HAP-1 (cell line): ENCODE measurements around the gene AGPAT3.

ENCODE experiments used
- DNase-seq, 2 experiments: peaks; one replicate each; pipeline ENCODE4 v3.0.0-alpha.2; 2016 to 2020; ENCODE audit warnings: low spot score in 2 of 2
- H3K27me3 ChIP-seq: fragments of 250-450 bp; sonication (Bioruptor Pico); 2 replicates; pipeline ENCODE4 v1.5.1; 2020; ENCODE audit warnings: low read depth, mild to moderate bottlenecking, moderate library complexity
- H3K36me3 ChIP-seq: fragments of 250-450 bp; sonication (Bioruptor Pico); replicated peaks from 2 replicates; pipeline ENCODE4 v1.5.1; 2020; ENCODE audit warnings: mild to moderate bottlenecking
- H3K4me1 ChIP-seq: fragments of 250-450 bp; sonication (Bioruptor Pico); 2 replicates; pipeline ENCODE4 v1.5.1; 2020; ENCODE audit warnings: mild to moderate bottlenecking
- H3K4me3 ChIP-seq: fragments of 250-450 bp; sonication (Bioruptor Pico); 2 replicates; pipeline ENCODE4 v1.5.1; 2020; ENCODE audit warnings: mild to moderate bottlenecking, moderate library complexity
- H3K9me3 ChIP-seq: fragments of 250-450 bp; sonication (Bioruptor Pico); 2 replicates; pipeline ENCODE4 v1.5.1; 2020; ENCODE audit warnings: mild to moderate bottlenecking, moderate library complexity
- in situ Hi-C: fragments of 300-500 bp; cut with MboI; formaldehyde crosslinking; loops from 3 replicates; pipeline ENCODE4 v1.14.3; 2020; ENCODE audit warnings: low sequenced_read_pairs, inconsistent platforms, mixed read lengths

Gene AGPAT3

DNA sequence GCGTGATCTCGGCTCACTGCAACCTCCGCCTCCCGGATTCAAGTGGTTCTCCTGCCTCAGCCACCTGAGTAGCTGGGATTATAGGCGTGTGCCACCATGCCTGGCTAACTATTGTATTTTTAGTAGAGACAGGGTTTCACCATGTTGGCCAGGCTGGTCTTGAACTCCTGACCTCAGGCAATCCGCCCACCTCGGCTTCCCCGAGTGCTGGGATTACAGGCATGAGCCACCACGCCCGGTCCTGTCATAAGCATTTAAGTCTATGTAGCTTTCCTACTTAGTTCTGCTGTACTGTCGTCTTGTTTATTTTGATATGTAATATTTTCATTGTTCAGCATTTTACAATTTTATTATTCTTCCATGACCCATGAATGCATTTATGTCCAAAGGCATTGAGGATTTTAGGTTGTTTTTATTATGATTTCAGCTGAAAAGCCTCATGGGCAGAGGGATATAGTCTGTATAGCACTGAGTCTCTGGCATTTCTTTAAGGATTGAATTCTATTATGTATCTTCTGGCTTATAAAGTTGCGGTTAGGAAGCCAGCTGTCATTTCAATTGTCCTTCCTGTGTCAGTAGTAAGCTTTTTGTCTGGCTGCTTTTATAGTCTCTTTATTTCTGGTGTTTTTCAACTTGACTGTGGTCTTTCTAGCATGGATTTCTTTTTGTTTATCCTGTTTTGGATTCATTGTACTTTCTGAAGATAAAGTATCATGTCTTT is 9.2 kb downstream of the AGPAT3 start:
- no peaks in the 10 kb centered on the region for H3K9me3 ChIP-seq
- no peak overlapping the region for H3K4me3 ChIP-seq
- no peaks in the 10 kb centered on the region for H3K27me3 ChIP-seq
- H3K4me1 ChIP-seq, result peaks cover 12% of the 10 kb centered on the region
- DNase-seq, result peak; percentile 79 to 98
- in situ Hi-C loops, result no loop called here
- peaks cover 4% of the 10 kb centered on the region; the same call in 1 of the 2 replicates for H3K36me3 ChIP-seq

DNA sequence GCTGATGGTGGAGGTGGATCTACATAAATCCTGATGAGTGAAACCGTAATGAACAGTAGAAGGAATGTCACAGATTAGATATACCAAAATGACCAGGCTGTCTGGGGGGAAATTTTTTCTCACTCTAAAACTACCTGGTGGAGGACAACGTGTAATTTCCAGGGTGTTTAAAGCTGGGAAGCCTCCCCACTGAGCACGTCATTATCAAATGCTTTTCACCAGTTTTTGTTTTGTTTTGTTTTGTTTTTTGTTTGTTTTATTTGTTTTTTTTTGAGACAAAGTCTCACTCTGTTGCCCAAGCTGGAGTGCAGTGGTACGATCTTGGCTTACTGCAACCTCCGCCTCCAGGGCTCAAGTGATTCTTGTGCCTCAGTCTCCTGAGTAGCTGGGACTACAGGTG is 11.6 kb downstream of the AGPAT3 start:
- Histone ChIP-seq H3K4me1 (peaks cover 12% of the 10 kb centered on the region), H3K4me3 (no peak overlapping the region), H3K27me3 (no peaks in the 10 kb centered on the region), H3K9me3 (no peaks in the 10 kb centered on the region), H3K36me3 (no peaks in the 10 kb centered on the region)
- DNase-seq, result no peak
- in situ Hi-C loops, result loop anchor here (5.0 kb wide), 1 partner anchor 51 kb away; no protein-coding TSS in a partner anchor

DNA sequence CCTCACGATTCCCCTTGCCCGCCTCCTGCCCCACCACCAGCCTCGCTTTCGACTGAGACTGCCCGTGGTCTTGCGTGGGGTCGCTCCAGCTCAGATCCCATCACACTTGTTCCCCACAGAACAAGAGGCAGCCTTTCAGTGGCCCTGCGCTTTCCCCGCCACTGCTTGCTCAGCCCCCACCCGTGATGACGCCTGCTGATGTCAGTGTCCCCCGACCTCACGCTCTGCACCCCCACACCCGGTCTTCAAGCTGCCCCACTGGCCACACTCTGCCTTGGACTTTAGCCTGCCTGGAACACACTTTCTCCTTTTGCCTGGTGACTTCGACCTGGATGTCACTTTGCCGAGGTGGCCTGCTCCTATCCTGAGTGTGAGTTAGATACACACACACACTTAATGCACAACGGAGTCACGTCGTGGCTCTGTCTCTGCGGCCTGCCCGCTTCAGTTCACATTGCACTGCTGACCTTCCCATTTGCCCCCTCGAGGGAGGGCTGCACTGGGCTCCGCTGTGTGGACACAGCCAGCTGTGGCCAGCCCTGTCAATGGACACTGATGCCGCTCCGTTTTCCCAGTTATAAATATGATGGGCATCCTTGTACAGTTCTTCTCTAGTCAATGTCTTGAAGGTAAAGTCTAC is 13.0 kb downstream of the AGPAT3 start:
- Histone ChIP-seq H3K4me3 (no peak overlapping the region), H3K36me3 (no peaks in the 10 kb centered on the region), H3K4me1 (peaks cover 12% of the 10 kb centered on the region), H3K9me3 (no peaks in the 10 kb centered on the region), H3K27me3 (no peaks in the 10 kb centered on the region)
- DNase-seq, result no peak
- in situ Hi-C loops, result loop anchor here (5.0 kb wide), 1 partner anchor 49 kb away; no protein-coding TSS in a partner anchor

DNA sequence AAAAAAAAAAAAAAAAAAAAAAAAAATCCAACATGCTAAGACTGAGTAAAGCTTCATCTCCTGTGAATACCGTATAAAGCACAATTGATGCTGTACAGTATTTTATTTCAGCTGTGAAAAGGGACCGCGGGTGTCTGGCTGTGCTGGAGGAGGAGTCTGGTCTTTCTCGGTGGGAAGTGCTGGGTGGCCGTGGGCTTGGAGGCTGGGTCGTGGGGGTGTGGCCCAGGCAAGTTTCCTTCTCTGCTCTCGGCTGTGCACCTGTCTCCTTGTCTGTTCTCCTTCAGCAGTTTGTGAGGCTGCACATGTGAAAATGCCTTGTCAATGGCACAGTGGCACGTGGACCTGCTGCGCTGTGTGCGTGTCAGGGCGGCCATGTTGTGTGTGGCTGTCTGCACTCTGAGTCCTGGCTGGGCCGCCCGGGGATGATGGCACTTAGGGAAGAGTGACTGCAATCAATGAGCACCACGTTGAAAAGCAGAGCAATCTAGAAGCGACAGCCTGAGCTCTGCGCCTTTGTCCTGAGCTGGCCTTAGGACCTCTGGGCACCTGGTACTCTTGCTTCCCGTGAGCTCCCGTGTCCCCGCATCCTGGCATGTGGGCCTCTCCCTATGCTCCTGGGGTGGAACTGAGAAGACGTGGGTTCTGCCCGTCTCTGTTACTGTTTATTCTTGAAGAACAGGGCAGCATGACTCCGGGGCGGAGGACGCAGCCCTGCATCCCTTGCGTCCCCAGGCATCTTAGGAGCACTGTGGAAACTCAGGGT is 14.5 kb downstream of the AGPAT3 start:
- H3K9me3 ChIP-seq, result no peaks in the 10 kb centered on the region
- no peak overlapping the region for H3K4me3 ChIP-seq
- DNase-seq, result no peak
- H3K27me3 ChIP-seq, result no peaks in the 10 kb centered on the region
- peaks cover 6% of the 10 kb centered on the region; the same call in 1 of the 2 replicates for H3K4me1 ChIP-seq
- H3K36me3 ChIP-seq, result no peaks in the 10 kb centered on the region
- in situ Hi-C loops, result loop anchor here (5.0 kb wide), 1 partner anchor 48 kb away; no protein-coding TSS in a partner anchor

DNA sequence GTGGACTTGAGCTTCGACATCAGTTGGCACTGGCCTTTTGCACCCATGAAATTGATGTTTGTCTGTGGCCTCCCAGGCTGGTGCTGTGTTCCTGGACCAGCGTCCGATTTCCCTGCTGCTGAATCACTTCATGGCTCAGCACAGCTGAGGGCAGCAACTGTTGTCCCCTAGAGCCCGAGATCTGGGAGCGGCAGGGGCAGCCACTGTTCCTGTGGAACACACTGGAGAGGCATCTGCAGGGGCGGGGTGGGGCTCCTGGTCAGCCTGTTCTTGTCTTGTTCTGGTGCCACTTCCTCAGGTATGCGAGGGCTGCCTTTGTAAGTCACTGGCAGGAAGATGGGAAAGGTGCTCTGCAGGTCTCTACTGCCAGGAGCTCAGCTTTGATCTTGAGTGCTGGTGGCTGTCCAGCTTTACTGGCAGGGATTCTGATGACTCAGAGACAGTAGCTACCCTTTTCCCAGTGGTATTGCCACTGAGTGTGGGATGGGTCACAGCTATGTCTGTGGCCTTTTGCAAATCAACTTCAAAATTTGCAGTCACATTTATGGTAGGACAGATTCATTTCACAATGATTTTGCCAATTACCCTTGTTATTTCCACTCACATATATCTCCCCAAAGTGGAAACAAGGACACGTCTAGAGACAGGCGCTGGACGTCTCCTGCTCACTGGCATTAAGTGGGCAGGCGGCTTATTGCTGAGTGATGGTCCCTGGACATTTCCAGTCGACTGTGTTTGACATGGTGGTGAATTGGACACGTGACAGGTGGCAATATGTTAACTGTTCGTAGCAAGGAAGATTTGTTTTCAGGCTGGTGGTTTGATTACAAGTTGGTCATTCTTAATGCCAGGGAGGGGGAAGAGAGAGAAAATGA is 15.3 kb downstream of the AGPAT3 start:
- no peaks in the 10 kb centered on the region for H3K4me1 ChIP-seq
- H3K4me3 ChIP-seq, result no peak overlapping the region
- H3K9me3 ChIP-seq, result no peaks in the 10 kb centered on the region
- no peaks in the 10 kb centered on the region for H3K36me3 ChIP-seq
- H3K27me3 ChIP-seq, result no peaks in the 10 kb centered on the region
- in situ Hi-C loops, result no loop called here
- DNase-seq, result no peak

DNA sequence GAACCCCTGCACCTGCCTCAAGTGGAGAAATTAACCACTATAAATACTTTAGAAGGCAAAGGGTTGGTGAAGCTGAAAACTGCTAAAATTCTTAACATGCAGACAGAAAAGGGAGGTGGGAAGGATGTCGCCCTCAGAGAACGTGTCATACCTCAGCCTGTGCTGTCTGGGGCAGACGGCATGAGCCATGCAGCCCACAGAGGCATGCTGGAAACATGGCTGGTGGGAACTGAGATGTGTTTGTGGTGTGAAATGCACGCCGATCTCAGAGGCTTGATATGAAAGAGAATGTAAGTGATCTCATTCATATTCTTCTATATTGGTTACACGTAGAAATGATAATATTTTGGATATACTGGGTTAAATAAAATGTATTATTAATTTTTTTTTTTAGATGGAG is 16.3 kb downstream of the AGPAT3 start:
- Histone ChIP-seq H3K4me1 (no peaks in the 10 kb centered on the region), H3K36me3 (no peaks in the 10 kb centered on the region), H3K9me3 (no peaks in the 10 kb centered on the region), H3K4me3 (no peak overlapping the region), H3K27me3 (no peaks in the 10 kb centered on the region)
- no peak for DNase-seq
- in situ Hi-C loops, result no loop called here

DNA sequence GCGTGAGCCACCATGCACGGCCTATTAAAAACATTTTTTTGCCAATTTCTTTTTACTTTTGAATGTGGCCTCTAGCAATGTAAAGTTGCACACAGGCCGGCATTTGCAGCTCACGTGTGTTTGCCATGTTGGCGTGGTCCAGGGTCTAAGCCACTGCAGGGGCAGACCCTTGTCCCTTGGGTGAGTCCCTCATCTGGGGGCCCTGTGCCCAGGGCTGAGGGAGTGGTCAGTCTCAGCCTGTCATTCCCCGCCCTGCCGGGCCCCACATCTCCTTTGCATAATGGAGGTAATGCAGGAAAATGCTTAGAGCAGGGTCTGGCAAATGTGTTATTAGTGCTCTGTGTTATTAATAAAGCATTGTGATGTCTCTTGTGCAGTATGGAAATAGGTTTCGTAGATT is 16.9 kb downstream of the AGPAT3 start:
- in situ Hi-C loops, result no loop called here
- H3K36me3 ChIP-seq, result no peaks in the 10 kb centered on the region
- no peak overlapping the region for H3K4me3 ChIP-seq
- DNase-seq, result no peak
- no peaks in the 10 kb centered on the region for H3K4me1 ChIP-seq
- no peaks in the 10 kb centered on the region for H3K9me3 ChIP-seq
- no peaks in the 10 kb centered on the region for H3K27me3 ChIP-seq

DNA sequence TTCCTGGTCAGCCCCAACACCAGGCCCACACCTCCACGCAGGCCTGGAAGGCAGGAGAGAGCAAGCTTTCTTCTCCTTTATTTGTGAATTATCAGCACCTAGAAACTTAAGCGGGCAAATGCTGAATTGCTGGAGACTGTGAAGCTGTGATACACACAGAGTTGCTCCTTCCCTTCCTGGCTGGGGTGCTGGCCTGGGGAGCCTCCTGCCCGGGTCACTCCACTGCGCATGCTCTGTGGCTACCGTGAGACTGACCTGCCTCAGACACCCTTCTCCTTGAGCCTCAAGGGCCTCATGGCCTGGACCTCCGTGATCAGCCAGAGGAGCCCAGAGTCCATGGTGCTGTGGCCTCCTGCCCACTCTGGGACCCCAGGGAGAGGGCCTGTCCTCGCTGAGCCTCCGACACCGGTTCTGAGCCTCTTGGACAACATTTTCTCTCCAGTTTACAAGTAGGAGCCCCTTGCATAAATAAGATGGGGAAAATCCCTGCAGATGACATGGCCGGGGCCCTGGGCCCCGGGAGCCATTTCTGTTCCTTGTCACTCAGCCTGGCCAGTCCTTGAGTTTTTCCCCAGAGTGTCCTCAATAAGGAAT is 18.0 kb downstream of the AGPAT3 start:
- in situ Hi-C loops, result no loop called here
- Histone ChIP-seq H3K27me3 (no peaks in the 10 kb centered on the region), H3K4me1 (no peaks in the 10 kb centered on the region), H3K4me3 (no peak overlapping the region), H3K9me3 (no peaks in the 10 kb centered on the region), H3K36me3 (no peaks in the 10 kb centered on the region)
- no peak for DNase-seq

DNA sequence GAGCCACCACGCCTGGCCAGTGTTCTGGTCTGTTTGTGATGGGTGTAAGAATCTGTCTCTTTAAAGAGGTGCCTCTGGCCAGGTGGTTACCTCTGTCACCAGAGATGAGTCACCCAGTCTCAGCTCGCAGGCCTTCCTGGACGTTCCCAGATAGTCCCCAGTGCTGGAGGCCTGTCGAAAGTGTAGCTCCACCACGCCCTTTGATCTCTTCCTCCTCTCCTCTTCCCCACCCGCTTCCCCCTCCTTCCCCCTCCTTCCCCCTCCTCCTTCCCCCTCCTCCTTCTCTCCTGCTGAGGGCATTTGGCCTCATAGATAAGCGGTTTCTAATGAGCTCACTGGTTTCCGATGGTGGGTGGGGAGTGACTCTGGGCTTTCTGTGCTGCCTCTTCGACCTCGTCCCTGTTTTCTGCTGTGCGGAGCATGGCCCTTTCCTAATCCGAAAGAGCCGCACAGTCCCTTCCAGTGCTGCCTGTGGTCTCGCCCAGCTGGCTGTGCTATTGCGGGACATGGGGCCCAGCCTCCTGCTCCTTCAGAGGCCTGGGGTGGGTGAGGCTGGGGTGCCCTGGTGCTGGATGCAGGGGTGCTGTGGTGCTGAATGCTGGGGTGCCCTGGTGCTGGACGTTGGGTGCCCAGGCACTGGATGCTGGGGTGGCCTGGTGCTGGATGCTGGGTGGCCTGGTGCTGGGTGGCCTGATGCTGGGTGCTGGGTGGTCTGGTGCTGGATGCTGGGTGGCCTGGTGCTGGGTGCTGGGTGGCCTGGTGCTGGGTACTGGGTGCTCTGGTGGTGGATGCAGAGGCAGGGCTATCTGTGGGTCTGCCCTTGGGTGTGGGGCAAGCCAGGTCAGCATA is 19.2 kb downstream of the AGPAT3 start:
- H3K4me1 ChIP-seq, result peaks cover 7% of the 10 kb centered on the region
- no peak overlapping the region for H3K4me3 ChIP-seq
- in situ Hi-C loops, result no loop called here
- H3K9me3 ChIP-seq, result no peaks in the 10 kb centered on the region
- no peaks in the 10 kb centered on the region for H3K27me3 ChIP-seq
- H3K36me3 ChIP-seq, result no peaks in the 10 kb centered on the region
- DNase-seq, result no peak

DNA sequence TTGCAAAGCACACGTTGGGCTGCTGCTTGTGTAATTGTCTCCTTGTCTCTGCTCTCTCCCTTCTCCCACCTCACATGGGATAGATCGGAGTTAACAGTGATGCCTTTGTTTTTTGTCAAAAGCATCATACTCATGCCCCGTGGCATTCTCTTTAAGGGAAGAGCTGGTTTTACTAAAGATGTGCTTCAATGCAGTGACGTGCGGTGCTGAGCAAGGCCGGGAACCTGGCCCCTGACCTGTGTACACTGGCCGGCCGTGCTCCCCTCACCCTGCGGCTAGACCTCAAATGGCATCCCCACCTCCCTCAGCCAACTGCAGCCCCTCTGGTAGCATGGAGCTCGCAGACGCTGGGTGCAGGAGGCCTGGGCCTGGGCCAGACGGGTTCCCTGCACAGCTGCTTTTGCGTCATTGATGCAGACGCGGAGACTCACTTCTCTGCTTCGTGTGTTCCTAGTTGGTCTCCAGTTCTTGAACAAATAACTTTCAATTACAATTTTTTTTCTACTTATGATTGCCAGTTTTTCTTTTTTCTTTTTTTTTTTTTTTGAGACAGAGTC is 19.9 kb downstream of the AGPAT3 start:
- DNase-seq, result no peak
- Histone ChIP-seq H3K27me3 (no peaks in the 10 kb centered on the region), H3K9me3 (no peaks in the 10 kb centered on the region), H3K36me3 (no peaks in the 10 kb centered on the region), H3K4me1 (peaks cover 12% of the 10 kb centered on the region), H3K4me3 (no peak overlapping the region)
- in situ Hi-C loops, result no loop called here

DNA sequence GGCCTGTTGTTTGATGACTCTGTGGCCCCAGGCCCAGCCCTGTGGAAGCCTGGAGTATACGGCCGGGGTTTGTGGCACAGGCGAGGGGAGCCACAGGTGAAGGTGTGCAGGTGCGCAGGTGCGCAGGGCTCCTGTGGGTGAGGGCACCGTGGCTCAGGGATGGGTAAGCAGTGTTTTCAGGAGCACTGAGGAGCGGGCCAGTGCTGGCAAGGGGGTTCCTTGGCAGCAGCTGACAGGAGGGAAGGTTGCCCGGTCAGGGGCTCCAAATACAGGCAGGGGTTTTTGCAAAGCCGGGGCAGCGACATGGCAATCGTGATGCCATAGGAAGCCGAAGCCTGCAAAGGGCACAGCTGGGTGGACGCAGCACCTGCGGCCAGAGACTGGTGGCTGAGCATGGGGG is 20.7 kb downstream of the AGPAT3 start:
- no peak overlapping the region for H3K4me3 ChIP-seq
- DNase-seq, result no peak
- in situ Hi-C loops, result no loop called here
- H3K27me3 ChIP-seq, result no peaks in the 10 kb centered on the region
- H3K4me1 ChIP-seq, result peaks cover 12% of the 10 kb centered on the region
- H3K36me3 ChIP-seq, result no peaks in the 10 kb centered on the region
- H3K9me3 ChIP-seq, result no peaks in the 10 kb centered on the region

DNA sequence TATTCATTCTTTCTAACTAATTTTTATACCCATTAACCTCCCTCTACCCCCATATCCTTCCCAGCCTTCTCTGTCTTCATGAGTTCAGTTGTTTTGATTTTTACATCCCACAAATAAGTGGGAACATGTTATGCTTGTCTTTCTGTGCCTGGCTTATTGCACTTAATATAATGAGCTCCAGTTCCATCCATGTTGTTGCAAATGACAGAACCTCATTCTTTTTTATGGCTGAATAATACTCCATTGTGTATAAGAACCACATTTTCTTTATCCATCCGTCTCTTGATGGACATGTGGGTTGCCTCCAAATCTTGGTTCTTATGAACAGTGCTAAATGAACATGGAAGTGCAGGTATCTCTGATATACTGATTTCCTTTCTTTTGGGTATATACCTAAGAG is 21.5 kb downstream of the AGPAT3 start:
- no peaks in the 10 kb centered on the region for H3K36me3 ChIP-seq
- H3K4me1 ChIP-seq, result peaks cover 12% of the 10 kb centered on the region
- DNase-seq, result no peak
- no peak overlapping the region for H3K4me3 ChIP-seq
- H3K27me3 ChIP-seq, result no peaks in the 10 kb centered on the region
- H3K9me3 ChIP-seq, result no peaks in the 10 kb centered on the region
- in situ Hi-C loops, result no loop called here
